GM23248 (cell line): ENCODE measurements around the gene HRCT1.

Experiments
- EZH2 ChIP-seq: fragments of 200-600 bp; sonication (generic); IDR thresholded peaks from 2 replicates; pipeline ENCODE4 v1.6.1; 2018; ENCODE audit warnings: antibody characterized with exemption, mild to moderate bottlenecking; ENCODE audit not compliant: insufficient read depth, poor library complexity, severe bottlenecking
- EZH2phosphoT487 ChIP-seq: fragments of 200-600 bp; sonication (generic); IDR thresholded peaks from 2 replicates; pipeline ENCODE4 v1.6.1; 2018; ENCODE audit warnings: antibody characterized with exemption, moderate library complexity, mild to moderate bottlenecking, low read depth; ENCODE audit not compliant: insufficient read depth

DNA sequence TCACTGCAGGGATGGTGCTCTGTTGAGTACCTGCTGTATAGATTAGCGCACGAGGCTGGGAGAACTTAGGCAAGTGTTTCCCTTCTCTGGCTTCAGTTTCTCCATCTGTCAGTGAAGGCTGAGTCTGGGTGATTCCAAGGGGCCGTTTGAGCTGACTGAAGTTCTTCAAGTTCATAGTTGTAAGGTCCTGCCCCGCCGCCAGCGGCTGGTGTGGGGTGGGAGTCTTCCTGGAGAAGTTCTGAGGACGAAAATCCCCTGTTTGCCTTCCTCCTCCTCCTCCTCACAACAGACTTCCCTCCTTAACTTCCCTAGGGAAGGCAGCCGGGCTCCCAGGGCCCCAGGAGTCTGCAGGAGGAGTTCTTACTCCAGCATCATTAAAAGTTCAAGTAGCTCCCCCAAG, 1.7 kb upstream of the HRCT1 start:
- no peak for TF ChIP-seq EZH2phosphoT487
- TF ChIP-seq EZH2 = no peak
